Measurements from ENCODE around the gene GYG1. TPM values are rescaled to one million over a fixed set of nuclear protein-coding genes. Genes with fewer than 3 reads are reported as not detected.

GYG1 gene
- polyA plus RNA-seq (2013, experiment 1 of 2) = 45.2 TPM
- polyA plus RNA-seq (2013, experiment 2 of 2) = 45.9 TPM

DNA sequence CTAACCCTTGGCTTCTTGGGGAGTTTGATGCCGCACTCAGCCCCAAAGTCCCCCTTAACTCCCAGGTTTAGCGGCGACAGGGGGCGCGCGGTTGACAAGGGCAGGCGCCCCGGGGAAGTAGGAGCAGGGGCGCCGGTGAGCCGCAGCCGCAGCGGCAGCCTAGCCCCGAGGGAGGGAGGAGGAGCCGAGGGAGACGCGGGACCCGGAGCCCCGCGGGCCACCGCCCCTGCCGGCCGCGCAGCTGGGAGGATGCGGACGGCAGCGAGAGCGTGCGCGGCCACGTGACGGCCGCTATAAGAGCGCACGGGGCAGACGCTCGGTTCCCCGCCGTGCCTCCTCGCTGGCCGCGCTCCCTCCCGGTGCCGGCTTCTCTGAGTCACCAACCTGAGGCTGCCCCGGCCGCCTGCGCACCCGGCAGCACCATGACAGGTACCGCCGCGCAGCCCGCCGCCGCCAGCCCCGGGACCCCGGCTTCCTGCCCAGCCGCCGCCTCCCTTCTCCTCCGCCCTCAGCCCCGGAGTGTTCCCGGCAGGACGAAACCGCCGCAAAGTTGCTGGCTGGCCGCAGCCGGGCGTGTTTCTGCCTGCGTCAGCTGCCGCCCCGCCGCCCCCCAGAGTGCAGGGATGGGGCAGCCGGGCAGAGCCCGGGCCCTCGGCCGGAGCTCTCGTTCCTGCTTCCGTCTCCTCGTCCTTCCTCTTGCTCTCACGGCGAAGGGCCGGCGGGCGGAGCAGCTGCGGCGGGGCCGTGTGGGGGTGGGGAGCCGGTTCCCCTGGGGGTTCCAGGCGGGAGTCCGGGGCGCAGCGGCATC, at the start of gene GYG1:
TSS of gene GYG1 (plus strand) at position 322 of the 808 bp plus-strand sequence. CDS start at position 423, 101 bp downstream.
- H3K4me1 ChIP-seq (ENCODE audit: control insufficient read depth, insufficient read depth, low read length, poor library complexity, severe bottlenecking) = no peaks in the 10 kb centered on the region
- peaks cover 24% of the 10 kb centered on the region for H3K36me3 ChIP-seq (ENCODE audit: control insufficient read depth, insufficient read depth, low read length)
- peak within 1 kb of the TSS; percentile 41 for H3K27ac ChIP-seq (ENCODE audit: low read depth, low read length, severe bottlenecking)
- WGBS, 2 experiments (ENCODE audit: insufficient coverage in 2 of 2) = 0% methylated on average over 38 to 50 of the region's 91 CpGs
- no peaks in the 10 kb centered on the region for H3K9me3 ChIP-seq (ENCODE audit: control insufficient read depth, low read length)
- peak within 1 kb of the TSS; percentile 70 for H3K4me3 ChIP-seq (ENCODE audit: extremely low read depth, insufficient read depth, low read length, poor library complexity, severe bottlenecking)

DNA sequence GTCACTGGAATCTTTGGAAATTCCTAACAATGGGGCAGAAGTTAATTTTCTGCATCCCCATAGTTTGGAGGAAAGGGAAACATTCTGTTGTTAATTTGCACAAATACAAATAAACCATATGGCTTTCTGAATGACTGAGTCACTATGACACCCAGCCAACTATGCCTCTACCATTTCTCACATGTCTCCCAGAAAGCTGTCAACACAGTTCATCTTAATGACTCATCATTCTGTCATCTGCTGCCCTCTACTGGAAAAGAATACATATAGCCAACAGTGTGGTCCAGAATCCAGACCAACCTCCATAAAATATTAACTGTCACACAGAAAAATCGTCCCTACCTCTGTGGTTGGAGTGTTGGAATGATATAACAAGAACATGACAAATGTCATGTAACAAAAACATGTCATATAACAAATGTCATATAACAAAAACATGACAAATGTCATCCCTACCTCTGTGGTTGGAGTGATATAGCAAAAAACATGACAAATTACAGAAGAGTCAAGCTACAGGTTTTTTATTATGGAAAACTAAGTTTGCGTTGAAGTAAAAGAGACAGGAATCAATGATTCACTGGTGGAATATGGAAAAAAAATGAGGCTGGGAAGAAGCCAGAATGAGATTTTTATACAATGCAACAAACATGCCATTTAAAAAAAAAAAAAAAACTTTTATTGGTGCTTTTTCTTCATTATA, 47.7 kb upstream of the GYG1 start:
- Histone ChIP-seq H3K4me1 (ENCODE audit: control insufficient read depth, insufficient read depth, low read length, poor library complexity, severe bottlenecking) (no peaks in the 10 kb centered on the region), H3K4me3 (ENCODE audit: extremely low read depth, insufficient read depth, low read length, poor library complexity, severe bottlenecking) (no peak overlapping the region), H3K36me3 (ENCODE audit: control insufficient read depth, insufficient read depth, low read length) (no peaks in the 10 kb centered on the region), H3K27ac (ENCODE audit: low read depth, low read length, severe bottlenecking) (no peak overlapping the region), H3K9me3 (ENCODE audit: control insufficient read depth, low read length) (no peaks in the 10 kb centered on the region)
- WGBS, 2 experiments (ENCODE audit: insufficient coverage in 2 of 2) = no CpG with 5 or more reads among the region's 2 CpGs

DNA sequence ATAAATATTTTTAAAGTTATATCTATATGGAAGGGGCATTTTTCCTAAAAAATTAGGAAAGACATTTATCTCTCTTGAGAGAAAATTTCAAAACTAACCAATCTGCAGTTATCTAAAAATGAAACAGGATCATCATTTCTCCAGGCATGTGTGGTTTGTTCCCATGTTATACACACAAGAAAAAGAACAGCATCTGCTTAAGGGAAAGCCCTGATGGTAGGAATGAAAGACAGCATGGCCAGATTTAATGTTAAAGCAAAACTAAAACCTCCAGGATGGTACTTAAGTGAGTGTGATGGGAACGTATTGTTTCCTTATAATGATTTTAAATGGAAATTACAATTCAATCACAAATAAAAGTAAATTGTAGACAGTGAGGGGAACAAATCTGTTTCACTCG, 46.2 kb upstream of the GYG1 start:
- H3K27ac ChIP-seq (ENCODE audit: low read depth, low read length, severe bottlenecking) = no peak overlapping the region
- no peaks in the 10 kb centered on the region for H3K4me1 ChIP-seq (ENCODE audit: control insufficient read depth, insufficient read depth, low read length, poor library complexity, severe bottlenecking)
- no peaks in the 10 kb centered on the region for H3K36me3 ChIP-seq (ENCODE audit: control insufficient read depth, insufficient read depth, low read length)
- WGBS, 2 experiments (ENCODE audit: insufficient coverage in 2 of 2) = 78 to 100% methylated on average over 1 of the region's 2 CpGs
- no peaks in the 10 kb centered on the region for H3K9me3 ChIP-seq (ENCODE audit: control insufficient read depth, low read length)
- no peak overlapping the region for H3K4me3 ChIP-seq (ENCODE audit: extremely low read depth, insufficient read depth, low read length, poor library complexity, severe bottlenecking)

DNA sequence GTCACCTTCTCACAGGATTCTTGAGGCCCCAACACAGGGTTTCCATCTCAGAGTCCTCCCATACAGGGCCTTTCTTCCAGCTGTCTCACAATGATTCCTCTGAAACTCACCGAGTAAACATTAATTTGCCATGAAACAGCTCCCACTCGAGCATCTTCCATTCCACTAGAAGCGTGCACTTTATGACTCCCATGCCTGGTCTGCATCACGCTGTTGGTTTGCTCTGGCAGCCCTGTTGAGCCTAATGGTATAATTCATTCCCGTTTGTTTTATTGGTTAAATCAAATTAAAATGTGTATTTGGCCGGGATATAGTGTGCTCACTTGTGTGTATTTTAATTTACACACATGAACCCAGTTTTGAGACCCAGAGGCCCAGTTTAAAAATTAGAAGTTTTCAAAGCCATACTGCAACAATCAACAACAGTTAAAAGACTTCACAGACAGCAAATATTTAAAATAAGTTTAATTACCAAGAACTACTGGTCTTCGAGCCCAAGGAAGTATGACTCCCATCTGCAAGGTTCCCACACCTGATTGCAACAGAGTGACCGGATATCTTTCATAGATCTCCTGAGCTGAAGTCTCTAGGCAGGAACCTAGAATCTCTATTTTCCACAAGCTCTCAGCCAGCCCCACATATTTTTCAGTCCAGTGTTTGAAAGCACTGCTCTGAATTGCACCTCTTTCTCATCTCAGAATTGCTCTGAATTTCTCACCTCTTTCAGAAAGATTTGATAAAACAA, 42.3 kb upstream of the GYG1 start:
- Histone ChIP-seq H3K36me3 (ENCODE audit: control insufficient read depth, insufficient read depth, low read length) (no peaks in the 10 kb centered on the region), H3K4me3 (ENCODE audit: extremely low read depth, insufficient read depth, low read length, poor library complexity, severe bottlenecking) (no peak overlapping the region), H3K9me3 (ENCODE audit: control insufficient read depth, low read length) (no peaks in the 10 kb centered on the region), H3K4me1 (ENCODE audit: control insufficient read depth, insufficient read depth, low read length, poor library complexity, severe bottlenecking) (no peaks in the 10 kb centered on the region), H3K27ac (ENCODE audit: low read depth, low read length, severe bottlenecking) (no peak overlapping the region)
- WGBS, 2 experiments (ENCODE audit: insufficient coverage in 2 of 2) = 81 to 82% methylated on average over 5 to 6 of the region's 8 CpGs

DNA sequence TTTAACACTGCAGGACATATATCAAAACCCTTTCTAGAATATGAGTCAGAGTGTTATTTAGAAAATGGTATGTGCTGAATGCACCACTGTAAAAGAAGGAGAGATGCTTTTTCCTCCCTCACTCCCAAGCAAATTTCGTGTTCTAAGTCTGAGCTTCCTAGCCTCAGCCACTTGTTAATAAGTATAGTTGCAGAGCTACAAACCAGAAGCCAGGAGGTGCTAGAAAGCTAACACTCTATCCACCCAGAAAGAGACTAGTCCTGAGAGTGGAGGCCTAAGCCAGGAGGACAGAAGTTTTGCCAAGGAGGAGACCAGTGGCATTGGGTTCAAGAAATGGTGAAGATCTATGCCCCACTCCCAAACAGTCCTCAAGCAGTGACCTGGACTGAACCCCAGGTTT, 40.5 kb upstream of the GYG1 start:
- H3K4me1 ChIP-seq (ENCODE audit: control insufficient read depth, insufficient read depth, low read length, poor library complexity, severe bottlenecking) = peaks cover 2% of the 10 kb centered on the region
- no CpG with 5 or more reads among the region's 1 CpG for WGBS, 2 experiments (ENCODE audit: insufficient coverage in 2 of 2)
- no peaks in the 10 kb centered on the region for H3K9me3 ChIP-seq (ENCODE audit: control insufficient read depth, low read length)
- no peak overlapping the region for H3K4me3 ChIP-seq (ENCODE audit: extremely low read depth, insufficient read depth, low read length, poor library complexity, severe bottlenecking)
- no peaks in the 10 kb centered on the region for H3K36me3 ChIP-seq (ENCODE audit: control insufficient read depth, insufficient read depth, low read length)
- H3K27ac ChIP-seq (ENCODE audit: low read depth, low read length, severe bottlenecking) = no peak overlapping the region

DNA sequence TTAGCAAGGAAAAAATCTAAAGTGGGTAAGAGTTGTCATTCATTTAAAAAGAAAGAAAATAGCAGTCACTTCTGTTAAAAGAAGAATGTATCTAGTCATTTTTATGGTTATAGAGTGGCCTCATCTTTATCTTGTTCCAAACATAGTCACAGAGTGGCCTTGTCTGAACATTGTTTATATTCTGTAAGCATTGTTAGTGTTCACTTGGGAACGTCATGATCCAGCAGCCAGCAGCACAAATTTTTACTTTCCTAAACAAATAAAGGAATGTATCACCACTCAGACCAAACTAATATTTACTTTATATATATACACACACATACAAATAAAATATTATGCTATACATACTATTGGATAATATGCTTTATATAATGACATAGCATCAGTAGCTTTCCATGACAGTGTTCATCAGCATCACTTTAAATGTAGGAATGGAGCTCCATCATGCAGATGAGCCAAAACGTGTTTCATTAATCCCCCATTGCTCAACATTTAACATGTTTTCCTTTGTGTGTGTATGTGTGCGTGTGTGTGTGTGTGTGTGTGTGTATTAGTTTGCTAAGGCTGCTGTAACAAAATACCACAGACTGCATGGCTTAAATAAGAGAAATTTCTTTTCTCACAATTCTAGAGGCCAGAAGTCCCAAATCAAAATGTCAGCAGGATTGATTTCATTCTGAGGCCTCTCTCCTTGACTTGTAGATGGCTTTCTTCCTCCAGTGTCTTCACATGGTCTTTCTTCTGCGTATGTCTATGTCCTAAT, 39.6 kb upstream of the GYG1 start:
- H3K36me3 ChIP-seq (ENCODE audit: control insufficient read depth, insufficient read depth, low read length) = no peaks in the 10 kb centered on the region
- no peak overlapping the region for H3K27ac ChIP-seq (ENCODE audit: low read depth, low read length, severe bottlenecking)
- H3K4me3 ChIP-seq (ENCODE audit: extremely low read depth, insufficient read depth, low read length, poor library complexity, severe bottlenecking) = no peak overlapping the region
- peaks cover 8% of the 10 kb centered on the region for H3K4me1 ChIP-seq (ENCODE audit: control insufficient read depth, insufficient read depth, low read length, poor library complexity, severe bottlenecking)
- 100% methylated on average over 1 of the region's 4 CpGs for WGBS, 2 experiments (ENCODE audit: insufficient coverage in 2 of 2)
- H3K9me3 ChIP-seq (ENCODE audit: control insufficient read depth, low read length) = no peaks in the 10 kb centered on the region

DNA sequence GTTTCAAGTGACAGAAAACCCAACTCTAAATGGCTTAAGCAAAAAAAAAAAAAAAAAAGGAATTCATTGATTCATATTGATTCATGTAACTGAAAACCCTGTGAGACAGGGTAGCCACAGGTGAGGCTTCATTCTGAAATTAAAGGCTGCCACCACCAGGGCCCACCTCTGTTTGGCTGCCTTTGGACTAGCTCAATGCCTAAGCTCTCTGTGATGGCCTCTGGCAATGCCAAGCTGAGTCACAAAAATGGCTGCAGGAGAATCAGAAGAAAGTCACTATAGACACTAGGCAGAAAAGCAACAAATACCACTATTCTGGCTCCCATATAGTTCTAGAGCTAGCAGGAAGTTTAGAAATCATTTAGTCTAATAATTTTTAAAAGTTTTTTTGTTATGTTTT, 38.2 kb upstream of the GYG1 start:
- H3K4me3 ChIP-seq (ENCODE audit: extremely low read depth, insufficient read depth, low read length, poor library complexity, severe bottlenecking) = no peak overlapping the region
- peaks cover 8% of the 10 kb centered on the region for H3K4me1 ChIP-seq (ENCODE audit: control insufficient read depth, insufficient read depth, low read length, poor library complexity, severe bottlenecking)
- no peaks in the 10 kb centered on the region for H3K36me3 ChIP-seq (ENCODE audit: control insufficient read depth, insufficient read depth, low read length)
- no peak overlapping the region for H3K27ac ChIP-seq (ENCODE audit: low read depth, low read length, severe bottlenecking)
- H3K9me3 ChIP-seq (ENCODE audit: control insufficient read depth, low read length) = no peaks in the 10 kb centered on the region

DNA sequence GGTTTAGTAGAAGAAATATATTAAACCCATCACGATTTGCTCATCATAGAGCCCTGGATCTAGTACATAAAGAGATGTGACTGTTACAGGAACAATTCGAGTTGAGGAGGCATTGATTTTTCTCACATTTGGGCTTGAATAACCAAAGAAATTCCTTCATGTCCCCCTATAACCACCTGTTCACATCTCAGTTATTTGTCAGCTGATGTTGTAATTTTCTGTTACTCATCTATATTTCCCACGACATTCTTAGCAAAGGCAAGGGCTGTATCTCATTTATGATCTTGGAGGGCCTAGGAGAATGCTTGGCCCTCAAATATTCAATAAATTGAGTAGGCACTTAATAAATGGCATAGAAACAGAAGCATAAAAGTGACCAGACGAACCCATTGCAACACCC, 36.4 kb upstream of the GYG1 start:
- Histone ChIP-seq H3K9me3 (ENCODE audit: control insufficient read depth, low read length) (no peaks in the 10 kb centered on the region), H3K4me3 (ENCODE audit: extremely low read depth, insufficient read depth, low read length, poor library complexity, severe bottlenecking) (no peak overlapping the region), H3K27ac (ENCODE audit: low read depth, low read length, severe bottlenecking) (no peak overlapping the region), H3K36me3 (ENCODE audit: control insufficient read depth, insufficient read depth, low read length) (no peaks in the 10 kb centered on the region), H3K4me1 (ENCODE audit: control insufficient read depth, insufficient read depth, low read length, poor library complexity, severe bottlenecking) (peaks cover 8% of the 10 kb centered on the region)
- WGBS, 2 experiments (ENCODE audit: insufficient coverage in 2 of 2) = 81 to 83% methylated on average over 2 to 3 of the region's 4 CpGs

DNA sequence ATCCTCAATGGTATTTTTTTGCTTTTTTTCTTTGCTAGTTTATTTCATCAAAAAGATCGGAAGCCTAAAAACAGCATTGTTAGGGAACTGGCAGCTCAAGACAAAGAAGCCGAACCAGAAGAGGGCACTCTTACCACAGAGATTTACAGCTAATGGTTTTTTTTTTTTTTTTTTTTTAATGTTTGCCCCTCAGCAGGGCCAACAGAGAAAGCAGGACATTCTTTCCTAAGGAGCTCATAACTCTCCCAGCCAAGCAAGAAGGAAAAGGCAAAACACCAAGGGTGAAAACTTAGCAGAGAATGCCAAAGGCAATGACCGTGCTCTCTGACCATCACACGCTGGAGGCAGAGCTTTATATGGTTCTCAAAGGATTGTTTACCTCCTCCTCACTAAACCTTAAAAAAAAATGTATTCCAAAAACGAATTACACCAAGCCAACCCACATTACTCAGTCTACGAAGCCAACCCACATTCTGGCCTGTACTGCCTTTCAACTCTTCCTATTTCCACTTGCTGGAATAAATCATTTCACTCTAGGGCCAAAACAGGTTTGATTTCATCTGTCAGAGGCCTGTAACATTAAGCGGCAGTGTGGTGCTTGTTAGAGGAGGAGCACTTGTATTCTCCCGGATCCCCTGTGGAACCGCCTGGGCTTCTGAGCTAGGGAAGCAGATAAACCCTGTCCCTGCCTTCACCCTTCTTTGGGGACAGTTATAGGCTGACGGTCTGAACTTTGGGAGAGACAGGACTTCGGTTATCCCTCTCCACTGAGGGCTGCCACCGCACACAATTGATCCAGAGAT, 35.6 kb upstream of the GYG1 start:
- Histone ChIP-seq H3K4me1 (ENCODE audit: control insufficient read depth, insufficient read depth, low read length, poor library complexity, severe bottlenecking) (peaks cover 8% of the 10 kb centered on the region), H3K9me3 (ENCODE audit: control insufficient read depth, low read length) (no peaks in the 10 kb centered on the region), H3K36me3 (ENCODE audit: control insufficient read depth, insufficient read depth, low read length) (no peaks in the 10 kb centered on the region), H3K4me3 (ENCODE audit: extremely low read depth, insufficient read depth, low read length, poor library complexity, severe bottlenecking) (no peak overlapping the region), H3K27ac (ENCODE audit: low read depth, low read length, severe bottlenecking) (peak overlapping the region; percentile 75)
- WGBS, 2 experiments (ENCODE audit: insufficient coverage in 2 of 2) = 58 to 59% methylated on average over 5 to 10 of the region's 12 CpGs
